Small intestine (tissue), 7 donors: ENCODE results near the gene LRRC14B. TPM values are rescaled to one million over a fixed set of nuclear protein-coding genes. Genes with fewer than 3 reads are reported as not detected.

Experiments
- DNase-seq, 2 donors: peaks; one replicate each; pipeline versions ENCODE4 v3.0.0 to v3.0.0-alpha.2; 2013
- FAIRE-seq: peaks from 2 replicates; lab custom pipeline; 2012; peaks lifted over from hg19 to GRCh38; lab: Jason Lieb, UNC
- H3K27ac ChIP-seq, 3 donors: one replicate each; pipeline ENCODE4 v1.5.1; 2013; ENCODE audit warnings: low read length in 2 of 3, mild to moderate bottlenecking in 2 of 3, control low read depth in 1 of 3, inconsistent platforms in 1 of 3, low read depth in 1 of 3, moderate library complexity in 1 of 3
- H3K27me3 ChIP-seq, 3 donors: one replicate each; pipeline ENCODE4 v1.6.1; 2013; ENCODE audit warnings: low read length in 3 of 3, inconsistent platforms in 1 of 3; ENCODE audit not compliant: control insufficient read depth in 3 of 3, insufficient read depth in 3 of 3
- H3K36me3 ChIP-seq, 3 donors: one replicate each; pipeline ENCODE4 v1.6.1; 2013; ENCODE audit warnings: low read length in 3 of 3, inconsistent platforms in 1 of 3, low read depth in 1 of 3, mild to moderate bottlenecking in 1 of 3, moderate library complexity in 1 of 3; ENCODE audit not compliant: control insufficient read depth in 3 of 3, insufficient read depth in 2 of 3
- H3K4me1 ChIP-seq, 3 donors: one replicate each; pipeline ENCODE4 v1.6.1; 2013; ENCODE audit warnings: low read length in 2 of 3, inconsistent platforms in 1 of 3, low read depth in 1 of 3, mild to moderate bottlenecking in 1 of 3, moderate library complexity in 1 of 3; ENCODE audit not compliant: control insufficient read depth in 3 of 3, insufficient read depth in 2 of 3
- H3K4me3 ChIP-seq, 3 donors: one replicate each; pipeline ENCODE4 v1.5.1; 2013; ENCODE audit warnings: low read length in 3 of 3, control low read depth in 1 of 3, inconsistent platforms in 1 of 3, low read depth in 1 of 3, mild to moderate bottlenecking in 1 of 3, moderate library complexity in 1 of 3
- H3K9me3 ChIP-seq, 2 donors: one replicate each; pipeline ENCODE4 v1.6.1; 2013; ENCODE audit warnings: low read depth in 1 of 2, low read length in 1 of 2; ENCODE audit not compliant: control insufficient read depth in 2 of 2, insufficient read depth in 1 of 2
- WGBS, 3 donors: extraction: QIAGEN DNeasy Blood & Tissue Kit; methylation state at CpG; one replicate each; pipeline ENCODE4 v1.1.7; 2013; 5-methylcytosine and 5-hydroxymethylcytosine counted together
- polyA plus RNA-seq, 4 donors: library from polyadenylated mRNA; stranded (reverse) in 3 of 4; unstranded in 1 of 4; fragments of 200-250 nt in 3 of 4; fragments of 120-200 nt in 1 of 4; gene quantifications; one replicate each; pipeline versions ENCODE4 v1.2.1 to v1.2.3, GENCODE V29; 2013
- donor health status: healthy with polysubstance abuse.
- donor health status: control.
- donor health status: control.
- donor health status: Bipolar disorder and iron deficiency.
- donor health status: healthy.

Gene LRRC14B
- polyA plus RNA-seq, 4 donors, result 0.04 to 0.12 TPM; not detected in 2

GRCh38 chr5:200985-201384 is 9.7 kb downstream of the LRRC14B start:
- no peak for FAIRE-seq
- no peaks in the 10 kb centered on the region for H3K27me3 ChIP-seq
- WGBS, 3 donors, result 59 to 72% (median 69%) methylated on average over 4 of the region's 4 CpGs
- no peak for DNase-seq
- no peak overlapping the region for H3K4me3 ChIP-seq
- no peak overlapping the region for H3K27ac ChIP-seq
- peaks cover 4 to 40% (median 5%) of the 10 kb centered on the region in 3 donors for H3K36me3 ChIP-seq
- H3K4me1 ChIP-seq, result no peaks in the 10 kb centered on the region
- no peaks in the 10 kb centered on the region for H3K9me3 ChIP-seq

DNA sequence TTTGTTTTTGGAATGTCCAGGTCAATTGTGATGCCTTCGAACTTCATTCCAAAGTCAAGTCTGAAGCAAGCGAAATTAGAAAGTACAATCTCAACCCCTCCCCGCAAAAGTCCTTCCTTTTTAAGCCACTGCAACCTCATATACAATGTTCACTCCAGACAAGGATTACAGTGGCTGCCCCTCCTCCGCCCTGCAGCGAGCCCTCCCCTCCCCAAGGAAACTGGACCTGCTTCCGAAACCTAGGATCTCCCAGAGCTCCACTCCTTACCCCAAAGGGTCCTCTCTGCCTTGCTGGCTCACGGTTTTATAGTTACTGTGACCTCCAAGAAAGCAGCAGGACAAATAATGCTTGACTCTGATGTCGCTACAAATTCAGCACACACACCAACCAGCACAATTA is 10.4 kb downstream of the LRRC14B start:
- H3K4me1 ChIP-seq, result no peaks in the 10 kb centered on the region
- H3K36me3 ChIP-seq, result peaks cover 4 to 43% (median 5%) of the 10 kb centered on the region in 3 donors
- H3K27me3 ChIP-seq, result no peaks in the 10 kb centered on the region
- no peak overlapping the region for H3K27ac ChIP-seq
- H3K4me3 ChIP-seq, result no peak overlapping the region
- FAIRE-seq (no peak), DNase-seq (no peak)
- no peaks in the 10 kb centered on the region for H3K9me3 ChIP-seq
- WGBS, 3 donors, result 87 to 98% (median 94%) methylated on average over 8 of the region's 8 CpGs

DNA sequence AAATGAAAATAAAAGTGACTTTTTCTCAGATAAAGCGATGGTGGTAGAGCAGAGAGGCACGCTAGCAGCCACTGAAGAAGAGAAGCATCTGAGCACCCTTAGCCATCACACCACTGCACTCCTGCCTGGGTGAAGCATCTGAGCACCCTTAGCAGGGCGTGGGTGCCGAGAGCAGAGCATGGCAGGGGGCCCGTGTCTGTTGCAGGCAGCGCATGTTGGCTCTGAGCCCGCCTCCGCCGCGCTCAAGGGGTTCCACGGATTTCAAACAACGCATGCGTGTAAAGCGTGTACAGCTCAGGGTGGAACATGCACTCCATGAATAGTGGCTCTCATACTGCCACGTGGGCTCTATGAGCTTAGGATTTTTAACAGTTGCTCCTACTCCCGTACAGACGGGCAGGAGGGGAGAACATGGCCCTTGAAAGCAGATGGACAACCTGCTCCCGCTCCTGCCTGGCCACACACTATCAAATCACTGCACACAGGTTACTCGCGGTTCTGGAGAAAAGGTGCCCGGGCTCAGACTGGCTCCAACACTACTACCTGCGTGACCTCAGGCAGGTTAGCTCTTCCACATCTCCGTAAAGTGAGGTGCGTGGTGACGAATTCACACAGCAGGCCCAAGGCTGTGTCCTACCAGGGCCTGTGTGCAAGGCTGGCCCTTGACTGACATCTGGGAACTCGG is 12.1 kb downstream of the LRRC14B start:
- 94 to 96% (median 94%) methylated on average over 26 of the region's 26 CpGs for WGBS, 3 donors
- no peak for FAIRE-seq
- H3K4me1 ChIP-seq, result no peaks in the 10 kb centered on the region
- H3K27me3 ChIP-seq, result no peaks in the 10 kb centered on the region
- H3K4me3 ChIP-seq, result no peak overlapping the region
- H3K27ac ChIP-seq, result no peak overlapping the region
- no peak for DNase-seq
- H3K36me3 ChIP-seq, result peaks cover 4 to 47% (median 5%) of the 10 kb centered on the region in 3 donors
- H3K9me3 ChIP-seq, result no peaks in the 10 kb centered on the region

- no peak overlapping the region for H3K27ac ChIP-seq
- FAIRE-seq (no peak), DNase-seq (no peak)
- H3K36me3 ChIP-seq, result peaks cover 4 to 43% (median 5%) of the 10 kb centered on the region in 3 donors
- 79 to 89% (median 86%) methylated on average over 6 of the region's 6 CpGs for WGBS, 3 donors
- no peaks in the 10 kb centered on the region for H3K27me3 ChIP-seq
- no peaks in the 10 kb centered on the region for H3K9me3 ChIP-seq
- H3K4me1 ChIP-seq, result no peaks in the 10 kb centered on the region
- H3K4me3 ChIP-seq, result no peak overlapping the region
Observed at GRCh38 chr5:204001-204400, 12.7 kb downstream of the LRRC14B start.

DNA sequence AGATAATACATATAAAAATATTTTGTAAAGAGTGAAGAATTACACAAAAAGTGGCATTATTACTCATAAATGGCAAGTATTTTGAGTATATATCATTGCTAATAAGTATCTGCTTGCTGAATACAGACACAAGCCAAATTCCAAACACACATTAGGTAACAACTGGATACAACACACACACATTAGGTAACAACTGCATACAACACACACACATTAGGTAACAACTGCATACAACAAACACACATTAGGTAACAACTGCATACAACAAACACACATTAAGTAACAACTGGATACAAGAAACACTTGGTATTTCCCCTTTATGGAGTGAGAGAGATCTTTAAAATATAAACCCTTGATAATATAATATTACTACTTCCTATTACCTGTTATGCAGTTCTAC is 13.2 kb downstream of the LRRC14B start:
- H3K27me3 ChIP-seq, result no peaks in the 10 kb centered on the region
- FAIRE-seq, result no peak

DNA sequence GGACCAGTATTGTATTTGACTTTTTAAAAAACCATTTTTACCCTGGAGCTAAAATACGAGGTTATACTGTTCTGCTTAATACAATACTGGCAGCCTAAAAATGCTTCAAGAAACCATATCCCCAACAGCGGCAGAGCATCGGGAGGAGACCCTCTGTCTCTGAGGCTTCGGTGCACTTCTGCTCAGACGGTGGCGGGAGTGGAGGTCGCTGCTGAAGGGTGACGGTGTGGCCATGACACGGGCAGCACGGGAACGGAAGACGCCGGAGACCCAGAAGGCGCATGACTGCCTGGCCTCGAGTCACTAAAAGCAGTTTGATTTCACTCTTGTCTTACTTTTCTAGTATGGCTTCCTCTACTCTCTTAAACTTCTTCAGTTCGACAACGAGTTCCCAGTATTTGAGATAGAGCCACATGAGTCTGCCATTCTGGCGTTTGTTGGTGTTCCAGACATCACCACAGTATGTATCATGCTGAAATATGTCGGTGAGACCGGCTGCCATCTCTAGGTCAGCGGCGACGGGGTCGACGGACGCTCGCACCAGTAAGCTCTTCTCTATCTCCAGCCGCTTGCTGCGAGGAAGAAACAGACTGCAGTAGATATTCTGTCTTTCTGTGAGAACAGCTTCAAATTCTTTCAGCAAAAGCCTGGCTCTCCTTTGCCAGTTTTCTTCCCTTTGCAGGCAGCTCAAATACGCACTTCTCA is 13.8 kb downstream of the LRRC14B start:
- FAIRE-seq (no peak), DNase-seq (no peak)
- 93 to 97% (median 94%) methylated on average over 30 of the region's 30 CpGs for WGBS, 3 donors
- peaks cover 4 to 41% (median 5%) of the 10 kb centered on the region in 3 donors for H3K36me3 ChIP-seq
- no peaks in the 10 kb centered on the region for H3K4me1 ChIP-seq
- H3K4me3 ChIP-seq, result no peak overlapping the region
- H3K27me3 ChIP-seq, result no peaks in the 10 kb centered on the region
- no peaks in the 10 kb centered on the region for H3K9me3 ChIP-seq
- no peak overlapping the region for H3K27ac ChIP-seq

More for the DNA sequence above, 13.2 kb downstream of the LRRC14B start:
- peaks cover 4 to 41% (median 5%) of the 10 kb centered on the region in 3 donors for H3K36me3 ChIP-seq
- DNase-seq, result no peak
- no peak overlapping the region for H3K4me3 ChIP-seq
- no peaks in the 10 kb centered on the region for H3K4me1 ChIP-seq
- H3K27ac ChIP-seq, result no peak overlapping the region
- no peaks in the 10 kb centered on the region for H3K9me3 ChIP-seq

- 80 to 85% (median 81%) methylated on average over 11 of the region's 11 CpGs for WGBS, 3 donors
- Histone ChIP-seq H3K4me3 (no peak overlapping the region), H3K27me3 (no peaks in the 10 kb centered on the region), H3K9me3 (no peaks in the 10 kb centered on the region), H3K27ac (no peak overlapping the region), H3K36me3 (peaks cover 4 to 41% (median 5%) of the 10 kb centered on the region in 3 donors), H3K4me1 (no peaks in the 10 kb centered on the region)
- DNase-seq, result no peak
- no peak for FAIRE-seq
Observed at GRCh38 chr5:206406-206805, 15.1 kb downstream of the LRRC14B start.

DNA sequence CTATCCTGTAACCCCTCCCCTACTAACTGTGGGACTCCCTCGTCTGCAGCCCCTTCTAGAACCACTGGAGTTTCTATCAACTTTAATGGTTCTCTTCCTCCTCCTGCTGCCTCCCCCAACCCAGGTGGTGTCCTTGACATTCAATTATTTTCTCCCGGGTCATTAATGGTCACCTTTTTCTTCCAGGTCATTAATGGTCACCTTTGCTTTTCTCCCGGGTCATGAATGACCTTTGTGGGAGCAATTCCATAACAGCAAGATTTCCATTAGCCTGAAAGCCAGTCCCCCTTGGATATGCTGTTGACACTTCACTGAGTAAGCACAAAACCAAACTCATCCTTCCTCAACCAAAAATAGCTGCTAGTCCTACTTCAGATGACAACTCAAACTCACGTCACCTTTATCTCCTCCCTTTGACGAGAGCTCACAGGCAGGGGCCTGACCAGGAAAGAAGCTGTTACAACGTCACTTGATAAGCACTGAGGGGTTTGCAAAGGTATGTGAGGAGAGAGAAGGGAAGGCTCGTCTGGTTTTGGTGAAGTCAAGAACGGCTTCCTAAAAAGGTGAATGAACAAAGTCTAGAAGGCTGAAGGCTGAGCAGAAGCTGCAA is 15.7 kb downstream of the LRRC14B start:
- Histone ChIP-seq H3K27ac (no peak overlapping the region), H3K4me1 (no peaks in the 10 kb centered on the region), H3K4me3 (no peak overlapping the region), H3K27me3 (no peaks in the 10 kb centered on the region), H3K36me3 (peaks cover 4 to 39% (median 5%) of the 10 kb centered on the region in 3 donors), H3K9me3 (no peaks in the 10 kb centered on the region)
- no peak for DNase-seq
- 87 to 90% (median 89%) methylated on average over 8 of the region's 8 CpGs for WGBS, 3 donors
- no peak for FAIRE-seq
